NT2/D1 (cell line): ENCODE data around the gene NACA2.

ENCODE experiments used
- SUZ12 ChIP-seq: IDR thresholded peaks from 2 replicates; pipeline ENCODE4 v1.6.1; 2011; ENCODE audit not compliant: insufficient read length, insufficient read depth; ENCODE audit errors: extremely low read depth
- YY1 ChIP-seq: IDR thresholded peaks from 2 replicates; pipeline ENCODE4 v1.6.1; 2011; ENCODE audit not compliant: insufficient read length, insufficient read depth
- ZNF274 ChIP-seq: IDR thresholded peaks from 2 replicates; pipeline ENCODE4 v1.6.1; 2011; ENCODE audit warnings: mild to moderate bottlenecking, low read depth, low read length

DNA sequence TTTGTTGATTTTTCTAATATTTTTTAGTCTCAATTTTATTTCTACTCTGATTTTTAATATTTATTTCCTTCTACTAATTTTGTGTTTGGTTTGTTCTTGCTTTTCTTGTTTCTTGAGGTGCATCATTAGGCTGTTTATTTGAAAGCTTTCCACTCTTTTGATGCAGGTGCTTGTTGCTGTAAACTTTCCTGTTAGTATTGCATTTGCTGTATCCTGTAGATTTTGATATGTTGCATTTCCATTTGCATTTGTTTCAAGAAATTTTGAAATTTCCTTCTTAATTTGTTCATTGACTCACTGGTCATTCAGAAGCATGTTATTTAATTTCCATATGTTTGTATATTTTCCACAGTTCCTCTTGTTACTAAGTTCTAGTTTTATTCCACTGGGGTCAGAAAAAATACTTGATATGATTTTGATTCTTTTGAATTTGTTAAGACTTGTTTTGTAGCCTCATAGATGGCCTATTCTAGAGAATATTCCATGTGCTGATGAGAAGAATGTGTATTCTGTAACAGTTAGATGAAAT is 43.1 kb upstream of the NACA2 start:
- TF ChIP-seq ZNF274 (no peak), SUZ12 (no peak), YY1 (no peak)
